Activated T-cell treated with anti-CD3 and anti-CD28 coated beads for 48 hours (primary cell): ENCODE data around the gene MTA2.

Source experiments
- DNase-seq: peaks from one replicate; pipeline ENCODE4 v3.0.0-alpha.2; 2020; ENCODE audit warnings: low read depth

The MTA2 gene

DNA sequence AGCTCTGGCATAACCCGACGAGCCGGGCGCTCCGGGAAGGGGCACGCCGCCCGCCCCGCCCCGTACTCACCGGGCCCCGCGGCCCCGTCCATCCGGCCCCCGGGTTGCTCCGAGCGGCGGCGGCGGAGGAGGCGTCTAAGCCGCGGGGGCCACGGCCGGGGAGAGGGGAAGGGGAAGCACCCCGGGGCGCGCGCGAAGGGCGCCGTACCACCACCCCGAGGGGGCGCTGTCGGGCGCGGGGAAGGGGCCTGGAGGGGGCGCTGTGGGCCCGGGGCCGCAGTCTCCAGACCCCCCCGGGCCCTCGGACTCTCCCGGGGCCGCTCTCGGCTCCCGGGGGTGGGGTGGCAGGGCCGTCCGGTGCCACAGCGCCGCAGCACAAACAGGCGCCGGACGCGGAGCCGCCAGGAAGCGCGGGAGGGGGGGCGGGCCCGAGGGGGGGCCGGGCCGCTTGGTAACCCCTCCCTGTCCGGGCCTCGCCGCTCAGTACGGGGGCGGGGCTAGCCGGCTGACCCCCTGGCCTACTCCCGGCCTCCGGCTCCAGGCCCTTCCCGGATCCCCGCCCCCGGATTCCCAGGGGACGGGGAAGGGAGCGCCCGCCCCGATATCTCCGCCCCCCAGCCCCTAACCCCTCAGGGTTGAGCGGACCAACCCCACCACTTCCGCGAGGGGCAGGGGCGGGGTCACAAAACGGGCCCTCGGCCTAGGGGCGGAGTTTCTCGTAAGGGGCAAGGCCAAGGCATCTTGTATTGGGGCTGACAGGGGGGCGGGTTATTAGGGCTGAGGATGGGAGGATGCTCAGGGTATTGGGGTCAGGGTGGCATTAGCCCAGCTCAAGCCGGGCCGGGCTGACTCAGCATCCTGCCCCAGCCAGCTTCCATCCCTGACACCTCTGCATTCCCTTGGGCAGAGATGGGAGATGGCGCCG, 11.0 kb upstream of the MTA2 start, which contains the start of the genes EML3 and ROM1:
EML3 (minus strand) TSS at position 410 of the 925 bp plus-strand sequence; CDS start at position 92, 318 bp downstream.
ROM1 (plus strand) TSS at position 892 of the 925 bp plus-strand sequence; CDS start at position 917, 25 bp downstream.
- DNase-seq: peak; percentile 87

DNA sequence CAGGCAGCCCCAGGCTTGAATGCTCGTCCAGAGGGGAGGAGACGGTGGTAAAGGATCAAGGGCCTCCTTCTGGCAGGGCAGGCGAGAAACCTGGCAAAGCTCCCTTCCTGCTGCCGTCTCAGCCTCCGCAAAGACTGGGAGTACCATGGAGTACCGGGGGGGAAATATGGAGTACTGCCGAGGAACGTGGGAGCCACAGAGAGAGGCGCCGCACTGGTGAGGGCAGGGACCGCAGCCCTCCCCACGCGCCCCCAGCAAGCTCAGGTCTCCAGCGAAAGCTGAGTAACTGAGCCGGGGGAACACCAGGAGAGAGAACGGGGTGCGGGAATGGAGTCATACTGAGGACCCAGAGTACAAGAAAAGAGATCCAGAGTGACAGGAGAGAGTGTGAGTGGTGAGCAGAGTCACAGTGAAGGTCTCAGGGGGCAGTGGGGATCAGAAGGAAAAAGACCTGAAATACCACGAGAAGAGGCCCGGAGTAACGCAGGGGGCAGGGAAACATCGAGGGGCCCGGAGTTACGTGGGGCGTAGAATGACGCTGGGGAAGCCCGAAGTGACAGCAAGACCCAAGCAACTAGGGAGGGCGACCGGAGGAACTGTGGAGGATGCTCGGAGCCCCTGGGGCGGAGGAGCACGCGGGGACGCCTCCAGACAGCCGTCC, 10.2 kb upstream of the MTA2 start:
- peak; percentile 40 for DNase-seq

DNA sequence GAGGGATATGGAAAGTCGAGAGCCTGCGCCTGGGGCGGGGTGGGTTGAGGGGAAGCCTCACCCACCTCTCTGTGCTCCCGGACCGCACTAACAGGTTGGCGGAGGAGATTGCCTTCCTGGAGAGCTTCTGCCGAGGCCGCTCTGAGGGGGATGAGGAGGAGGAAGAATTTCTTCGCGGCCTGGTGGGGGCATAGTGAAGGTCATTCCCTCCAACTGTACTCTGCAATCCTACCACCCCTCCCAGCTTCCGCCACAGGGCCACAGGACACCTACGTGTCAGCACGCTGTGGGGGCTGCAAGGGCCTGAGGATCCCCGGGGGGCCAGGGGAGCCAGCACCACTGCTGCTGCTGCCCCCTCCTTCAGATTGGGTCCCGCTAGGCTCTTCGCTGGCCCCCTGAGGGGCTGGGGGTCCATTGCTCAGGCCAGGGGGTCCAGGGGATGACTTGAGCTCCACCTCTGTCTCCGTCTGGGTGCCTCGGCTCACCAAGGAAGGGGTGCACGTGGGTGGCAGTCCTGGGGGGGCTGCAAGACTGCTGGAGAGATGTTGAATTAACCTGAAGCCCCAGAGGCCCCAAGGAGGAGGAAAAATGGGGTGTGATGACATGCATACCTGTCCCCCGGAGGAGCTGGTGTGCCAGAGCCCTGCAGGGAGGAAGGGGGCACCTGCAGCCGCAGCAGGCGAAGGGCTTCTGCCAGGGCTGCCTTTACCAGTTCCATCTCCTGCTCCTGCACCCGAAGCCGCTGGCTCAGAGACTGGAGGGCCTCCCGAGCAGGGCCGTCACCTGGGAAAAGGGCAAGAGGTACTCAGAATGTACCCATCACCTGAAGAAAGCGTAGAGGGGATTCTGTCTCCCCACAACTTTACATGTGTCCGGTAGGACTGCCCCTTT, 9.4 kb upstream of the MTA2 start:
- no peak for DNase-seq

DNA sequence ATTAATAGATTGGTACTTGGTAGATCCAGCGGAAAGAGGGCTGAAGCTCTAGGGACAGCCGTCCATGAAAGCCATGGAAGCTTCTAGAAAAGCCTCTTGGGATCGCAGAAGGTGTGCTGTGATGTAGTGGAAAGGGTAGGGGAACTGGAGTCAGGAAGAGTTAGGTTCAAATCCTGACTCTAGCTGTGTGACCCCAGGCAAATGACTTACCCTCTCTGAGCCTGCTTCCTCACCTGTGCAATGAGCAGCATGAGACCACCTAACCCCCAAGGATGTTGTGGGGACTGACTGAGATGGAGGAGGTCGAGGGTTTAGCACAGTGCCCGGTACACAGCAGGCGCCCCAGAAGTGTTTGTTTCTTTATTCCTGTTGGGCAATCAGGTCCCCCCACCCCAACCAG, 8.7 kb upstream of the MTA2 start:
- no peak for DNase-seq

DNA sequence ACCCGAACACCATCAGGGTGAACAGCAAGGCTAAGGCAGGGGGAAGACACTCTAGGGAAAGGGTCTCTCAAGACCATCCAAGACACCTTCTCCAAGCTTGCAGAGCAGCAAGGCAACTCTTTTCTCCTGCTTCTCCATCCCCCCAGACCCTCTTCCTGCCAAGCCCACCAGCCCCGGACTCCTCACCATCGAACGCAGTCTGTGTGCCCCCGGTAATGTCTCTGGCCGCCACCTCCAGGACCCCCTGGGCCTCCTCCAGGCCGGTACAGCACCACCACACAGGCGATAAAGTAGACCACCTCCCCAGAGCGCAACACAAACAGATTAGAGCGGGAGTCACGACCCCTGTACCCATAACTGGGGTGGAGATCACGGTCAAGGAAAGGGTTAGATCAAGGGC, 7.1 kb upstream of the MTA2 start:
- no peak for DNase-seq

DNA sequence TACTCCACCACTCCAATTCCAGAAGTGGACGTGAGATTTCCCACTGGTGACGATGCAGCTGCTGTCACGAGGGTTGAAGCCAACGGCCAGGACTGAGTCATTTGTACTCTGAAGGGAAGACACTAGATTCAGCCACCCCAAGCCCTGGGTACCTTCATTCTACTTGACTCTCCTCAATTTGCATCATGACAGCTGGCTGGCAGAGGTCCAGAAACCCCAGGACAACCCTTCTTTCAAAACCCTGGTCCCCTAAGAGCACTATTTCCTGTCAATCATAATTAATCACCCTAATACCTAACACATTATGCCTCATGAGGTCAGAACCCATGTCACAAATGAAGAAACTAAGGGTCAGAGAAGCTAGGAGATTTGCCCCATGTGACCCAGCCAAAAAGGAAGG, 6.0 kb upstream of the MTA2 start:
- DNase-seq: no peak

DNA sequence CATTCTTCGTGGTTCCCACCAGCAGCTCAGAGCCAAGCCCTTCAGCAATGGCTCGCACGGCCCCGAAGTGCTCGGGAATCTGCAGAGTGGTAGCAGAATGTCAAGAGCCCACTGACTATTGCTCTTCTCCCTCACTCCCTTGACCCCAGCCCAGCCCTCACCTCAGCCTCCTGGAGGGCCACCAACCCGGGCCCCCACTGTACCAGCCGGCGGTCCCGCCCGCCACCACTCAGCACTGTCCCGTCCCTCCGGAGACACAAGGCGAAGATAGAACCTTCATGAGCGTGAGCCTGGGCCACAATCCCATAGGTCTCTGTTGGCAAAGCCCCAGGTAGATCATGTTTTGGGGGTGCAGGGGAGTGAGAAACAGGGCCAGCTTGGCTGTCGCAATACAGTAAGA, 4.2 kb upstream of the MTA2 start:
- DNase-seq: no peak

DNA sequence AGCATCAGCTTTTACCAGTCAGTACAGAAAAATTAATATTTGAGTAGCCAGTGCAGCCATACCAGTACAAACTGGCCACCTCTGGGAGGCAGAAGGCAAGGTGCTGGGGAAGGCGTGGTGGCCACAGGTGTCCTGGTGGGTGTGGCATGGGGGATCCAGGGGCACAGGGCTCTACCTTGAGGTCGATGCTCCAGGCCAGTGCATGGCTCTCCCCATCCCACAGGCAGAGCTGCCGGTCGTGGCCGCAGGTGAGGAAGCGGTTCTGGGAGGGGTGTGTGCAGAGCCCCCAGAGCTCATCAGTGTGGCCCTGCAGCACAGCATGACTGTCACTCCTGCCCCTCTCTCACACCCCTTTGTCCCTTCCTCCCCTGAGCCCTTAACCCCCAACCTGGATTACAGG, 3.8 kb upstream of the MTA2 start:
- DNase-seq: no peak

DNA sequence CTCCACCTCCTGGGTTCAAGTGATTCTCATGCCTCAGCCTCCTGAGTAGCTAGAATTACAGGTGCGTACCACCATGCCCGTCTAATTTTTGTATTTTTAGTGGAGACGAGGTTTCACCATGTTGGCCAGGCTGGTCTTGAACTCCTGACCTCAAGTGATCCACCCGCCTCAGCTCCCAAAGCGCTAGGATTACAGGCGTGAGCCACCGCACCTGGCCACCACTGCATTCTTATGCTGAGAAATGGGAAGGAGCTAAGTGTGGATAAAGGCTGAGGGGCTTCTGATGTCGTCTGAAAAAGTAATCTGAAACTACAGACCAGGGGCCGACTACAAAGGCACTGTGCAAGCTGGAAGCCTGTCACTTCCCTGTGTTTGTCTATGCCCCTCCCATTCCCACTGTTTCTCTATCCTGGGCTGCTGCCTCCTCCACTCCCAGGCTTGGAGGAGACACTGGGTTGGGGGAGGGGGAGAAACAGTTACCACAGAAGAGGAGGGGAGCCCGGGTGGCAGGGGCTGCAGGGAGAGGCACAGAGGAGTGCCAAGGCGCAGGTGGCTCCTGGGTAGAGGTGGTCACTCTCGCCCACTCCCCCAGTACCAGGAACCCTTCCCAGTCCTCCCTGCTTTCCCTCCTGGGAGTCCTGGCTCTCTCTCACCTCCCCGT, 2.9 kb upstream of the MTA2 start:
- DNase-seq: no peak

DNA sequence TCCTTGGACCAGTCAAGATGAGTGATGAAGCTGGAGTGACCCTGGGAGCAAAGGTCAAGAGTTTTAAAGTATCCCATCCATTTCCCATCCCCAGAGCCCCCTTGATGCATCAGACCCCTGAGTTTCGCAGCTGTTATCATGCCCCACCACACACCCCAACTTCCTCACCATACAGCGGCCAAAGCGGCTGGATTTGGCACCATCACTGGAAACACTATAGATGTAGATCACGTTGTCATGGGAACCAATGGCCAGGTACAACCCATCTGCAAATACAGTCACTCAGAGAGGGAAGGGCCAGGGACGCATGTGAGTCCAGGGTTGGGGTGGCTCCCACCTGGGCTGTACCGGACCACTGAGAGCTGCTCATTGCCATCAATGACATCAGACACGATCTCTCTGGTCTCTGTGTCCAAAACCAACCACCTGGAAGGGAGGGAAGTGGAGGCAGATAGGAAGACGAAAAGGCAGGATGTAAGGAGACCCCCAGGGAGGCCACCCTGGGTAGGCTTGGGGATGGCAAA, 2.2 kb upstream of the MTA2 start:
- no peak for DNase-seq

DNA sequence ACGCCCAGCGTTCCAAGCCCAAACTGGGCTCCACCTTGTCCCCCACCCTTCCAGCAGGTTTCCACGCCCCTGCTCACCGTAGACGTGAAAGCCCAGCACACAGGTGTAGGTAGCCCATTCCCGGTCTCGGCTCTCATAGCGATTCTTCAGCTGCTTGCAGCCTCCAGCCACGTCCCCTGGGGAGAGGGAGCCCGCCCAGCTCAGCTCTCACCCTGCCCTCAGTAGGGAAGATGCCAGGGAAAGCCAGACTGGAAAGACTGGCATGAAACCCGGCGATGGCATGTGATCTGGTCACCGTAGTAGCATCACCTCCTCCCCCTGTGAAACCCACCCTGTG, 1.4 kb upstream of the MTA2 start:
- DNase-seq: no peak

DNA sequence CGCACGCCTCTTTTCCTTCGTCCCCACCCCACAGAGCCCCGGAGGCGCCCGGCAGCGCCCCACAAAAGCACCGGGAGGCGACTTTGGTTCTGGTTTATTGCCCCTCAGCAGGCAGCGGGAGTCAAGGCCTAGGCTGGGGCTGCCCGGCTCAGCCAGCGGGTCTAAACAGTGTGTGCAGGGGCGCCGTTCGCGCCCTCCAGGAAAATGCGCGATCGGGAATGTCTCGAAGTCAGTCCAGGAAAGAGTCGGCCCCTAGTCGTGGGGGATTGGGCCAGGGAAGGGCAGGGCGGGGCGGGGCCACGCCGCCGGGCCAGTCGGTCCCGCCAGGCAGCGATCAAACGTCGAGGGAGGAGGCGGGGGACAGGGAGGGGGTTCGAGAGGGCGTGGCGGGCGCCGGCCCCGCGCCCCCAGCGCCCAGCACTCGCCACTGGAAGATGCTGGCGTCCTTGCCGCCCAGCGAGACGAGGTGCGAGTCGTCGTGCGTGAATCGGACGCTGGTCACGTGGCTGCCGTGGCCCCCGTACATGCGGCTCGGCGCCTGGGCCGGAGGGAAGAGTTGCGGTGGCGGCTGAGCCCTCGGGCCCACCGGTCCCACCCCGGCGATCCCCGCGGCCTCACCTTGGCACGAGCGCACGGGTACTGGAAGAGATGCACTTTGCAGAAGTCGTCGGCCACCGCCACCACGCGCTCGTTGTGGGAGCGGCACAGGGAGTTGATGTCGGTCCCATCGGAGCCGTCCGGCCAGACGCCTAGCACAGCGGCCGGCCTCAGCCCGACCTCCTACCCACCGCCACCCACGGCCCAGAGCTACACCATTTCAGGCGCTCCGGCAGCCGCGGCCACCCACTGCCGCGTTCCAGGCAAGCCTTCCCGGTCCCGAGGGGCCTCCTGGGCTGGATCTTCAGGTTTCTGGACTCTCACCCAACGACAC, 741 bp upstream of the MTA2 start:
- no peak for DNase-seq

DNA sequence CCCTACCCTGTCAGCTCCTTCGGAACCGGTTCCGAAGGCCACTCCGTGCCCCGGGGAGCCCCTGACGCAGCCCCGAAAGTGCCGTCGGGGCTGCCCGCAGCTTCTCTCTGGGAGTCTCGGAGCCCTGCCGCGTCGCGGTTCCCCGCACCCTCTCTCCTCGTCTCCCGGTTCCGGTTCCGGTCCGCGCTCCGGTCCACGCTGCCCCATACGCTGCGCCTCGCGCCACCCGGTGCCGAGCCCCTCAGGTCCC, 618 bp downstream of the MTA2 start:
- DNase-seq: no peak

DNA sequence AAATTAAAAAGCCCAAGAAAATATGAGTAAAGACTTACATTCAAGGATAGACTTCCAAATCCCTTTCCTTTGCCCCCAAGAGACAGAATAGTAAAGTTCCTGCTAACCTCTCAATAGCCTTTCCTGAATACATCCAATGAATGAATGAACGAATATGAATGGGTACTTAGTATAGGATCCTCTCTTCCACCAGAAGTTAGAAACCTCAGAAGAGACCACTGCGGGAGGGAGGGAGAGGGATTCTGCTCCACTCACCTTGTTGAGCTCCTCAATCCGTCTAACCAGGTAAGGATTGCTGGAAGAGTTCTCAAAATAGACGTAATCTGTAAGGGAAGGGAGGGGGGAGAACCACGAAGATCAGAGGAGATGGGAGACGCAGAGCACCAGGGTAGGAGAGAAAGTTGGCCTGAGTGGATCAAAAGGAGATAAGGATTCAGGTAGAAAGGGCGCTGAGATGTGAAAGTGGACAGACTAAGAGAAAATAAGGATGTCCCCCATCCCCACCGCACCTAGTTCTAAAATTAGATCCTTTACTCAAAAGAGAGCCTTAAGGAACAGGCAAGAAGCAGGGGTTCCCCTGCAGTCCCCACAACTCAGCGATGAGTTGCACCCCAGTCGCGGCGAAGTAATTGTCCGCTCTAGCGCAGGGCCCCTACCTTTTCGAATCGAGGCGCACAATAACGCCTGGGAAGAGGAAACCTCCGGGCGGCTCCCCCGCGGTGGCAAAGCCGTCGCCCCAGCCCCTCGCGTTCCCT, 1.1 kb downstream of the MTA2 start:
- no peak for DNase-seq

DNA sequence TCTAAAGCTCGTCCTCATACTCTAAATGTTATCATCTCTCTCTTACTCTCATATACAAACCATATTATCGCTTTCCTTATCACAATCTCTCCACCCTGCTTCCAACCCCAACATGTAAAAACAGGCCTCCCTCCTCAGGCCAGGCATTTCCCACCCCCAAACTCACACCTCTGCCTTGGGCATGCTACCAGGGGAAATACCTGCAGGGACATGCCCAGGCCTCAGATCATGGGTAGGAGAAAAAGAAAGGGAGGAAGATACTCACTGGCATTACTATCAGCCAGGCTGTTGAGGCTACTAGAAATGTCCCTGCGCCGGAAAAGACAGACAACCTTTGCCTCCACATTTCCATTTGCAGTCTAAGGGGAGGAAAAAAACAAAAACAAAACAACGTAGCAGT, 1.8 kb downstream of the MTA2 start:
- DNase-seq: no peak

DNA sequence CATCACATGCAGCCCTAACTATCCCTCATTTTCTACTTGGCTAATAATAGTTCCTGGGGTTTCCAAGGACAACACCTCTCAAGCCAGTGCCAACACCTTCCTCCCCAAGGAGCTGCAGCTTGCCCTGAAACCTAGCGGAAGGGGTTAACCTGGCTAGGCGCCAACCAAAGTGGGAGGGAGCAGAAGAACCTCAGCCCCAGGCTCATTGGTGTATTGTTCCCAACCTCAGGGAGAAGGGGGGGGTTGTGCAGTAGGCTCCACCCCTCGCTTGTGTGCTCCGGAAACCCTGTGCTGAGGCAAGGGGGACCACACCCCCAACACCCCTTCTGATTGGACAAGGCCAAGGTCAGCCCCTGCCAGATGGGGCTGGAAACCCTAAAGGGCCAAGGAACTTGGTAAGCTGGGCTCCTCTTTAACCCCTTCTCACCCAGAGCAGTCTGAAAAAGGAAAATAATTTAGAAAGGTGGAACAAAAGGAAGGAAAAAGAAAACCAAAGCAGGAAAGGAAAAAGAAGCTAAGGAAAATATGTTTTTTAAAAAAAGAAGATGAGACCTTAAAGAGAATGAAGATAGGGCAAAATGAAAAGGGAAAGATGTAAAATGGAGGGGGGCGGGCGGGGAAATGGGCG, 2.5 kb downstream of the MTA2 start:
- DNase-seq: peak; percentile 91

DNA sequence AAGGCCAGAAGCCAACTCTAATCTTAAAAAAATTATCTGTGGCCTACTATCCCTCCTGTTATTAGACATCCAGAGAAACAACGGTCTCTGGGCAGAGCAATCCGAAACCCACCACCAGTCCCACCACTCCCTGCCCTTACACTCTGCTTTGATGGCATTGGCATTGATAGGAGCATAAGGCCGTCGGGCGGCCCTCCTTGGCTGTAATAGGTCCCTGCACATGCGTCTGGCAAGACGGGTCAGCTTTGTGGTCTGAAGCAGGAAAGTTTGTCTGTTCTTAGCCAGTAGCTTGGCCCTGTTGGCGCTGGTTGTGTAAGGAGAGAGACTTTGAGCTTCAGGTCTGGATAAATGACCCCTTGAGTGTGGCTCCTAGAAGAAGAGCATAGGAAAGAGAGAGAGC, 6.5 kb downstream of the MTA2 start:
- DNase-seq: no peak

DNA sequence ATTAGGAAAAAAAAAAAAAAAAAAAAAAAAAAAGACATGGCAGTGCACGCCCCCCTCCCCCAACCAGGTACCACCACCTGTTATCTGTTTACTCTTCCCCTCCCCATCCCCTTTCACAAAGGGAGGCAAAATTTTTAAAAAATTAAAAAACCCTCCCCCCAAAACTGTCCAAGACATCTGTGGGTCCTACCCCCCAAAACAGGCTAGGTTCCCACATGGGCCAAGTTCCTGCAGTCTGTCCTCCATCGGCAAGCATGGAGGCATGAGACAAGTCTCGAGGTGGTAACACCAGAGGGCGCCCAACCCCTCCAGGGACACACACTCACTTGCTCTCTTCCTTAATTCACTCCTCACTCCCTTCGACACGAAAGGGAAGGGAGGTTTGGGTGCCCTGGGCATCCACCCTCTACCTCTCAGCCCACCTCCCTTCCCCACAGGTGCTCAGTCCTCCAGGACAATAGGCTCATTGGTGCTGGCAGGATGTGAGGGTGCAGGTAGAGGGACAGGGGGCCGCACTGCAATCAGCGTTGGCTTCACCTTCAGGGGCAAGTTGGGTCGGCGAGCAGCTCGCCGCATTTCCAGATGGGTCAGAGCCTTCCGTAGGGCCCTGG, 8.1 kb downstream of the MTA2 start:
- peak; percentile 69 for DNase-seq

DNA sequence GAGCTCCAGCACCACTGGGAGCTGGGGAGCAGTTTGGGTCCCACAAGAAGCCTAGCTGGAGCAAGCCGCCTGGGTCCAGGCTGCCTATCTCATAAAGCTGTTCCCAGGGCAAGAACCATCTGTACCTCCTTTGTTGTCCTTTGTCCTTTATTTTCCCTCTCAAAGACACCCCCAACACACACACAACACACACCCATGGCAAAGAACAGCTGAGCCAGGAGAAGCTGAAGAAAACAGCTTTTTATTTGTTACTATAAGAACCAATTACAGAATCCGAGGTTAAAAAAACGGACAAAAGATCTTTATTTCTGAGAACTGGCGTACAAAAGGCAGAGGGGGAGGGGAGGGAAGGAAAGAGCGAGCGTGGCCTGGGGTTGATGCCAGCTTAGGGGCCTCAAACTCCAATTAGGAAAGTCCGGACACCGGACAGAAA, 8.7 kb downstream of the MTA2 start:
- no peak for DNase-seq
